PC-9 (cell line): ENCODE results near the gene RAI2. TPM values are rescaled to one million over a fixed set of nuclear protein-coding genes. Genes with fewer than 3 reads are reported as not detected.

Experiments
- Bru-seq: library from RNA; stranded (reverse); fragments of 400-500 nt; gene quantifications from one replicate; lab custom pipeline; 2021; lab: Mats Ljungman, UMichigan
- BruChase-seq, 2 experiments: library from RNA; stranded (reverse); fragments of 400-500 nt; gene quantifications; one replicate each; lab custom pipeline; 2021; lab: Mats Ljungman, UMichigan
- BruUV-seq: library from RNA; stranded (reverse); fragments of 400-500 nt; replicated peaks from 2 replicates; lab custom pipeline; 2021; lab: Mats Ljungman, UMichigan
- CTCF ChIA-PET: fragments of 300-600 bp; sonication (Branson Sonifier 250); formaldehyde crosslinking; loops from one replicate; lab custom pipeline; 2022; ENCODE audit warnings: antibody characterized with exemption; lab: Charles Lee
- POLR2A ChIA-PET: fragments of 300-600 bp; sonication (Branson Sonifier 250); formaldehyde crosslinking; loops from one replicate; lab custom pipeline; 2022; ENCODE audit warnings: antibody characterized with exemption; ENCODE audit not compliant: unreplicated experiment; lab: Charles Lee
- DNase-seq, 2 experiments: peaks; one replicate each; pipeline versions ENCODE4 v3.0.0 to v3.0.0-alpha.2; 2015 to 2022; ENCODE audit warnings: mixed read lengths in 1 of 2
- H2AFZ ChIP-seq: fragments of 200-600 bp; sonication (generic); 2 replicates; pipeline ENCODE4 v1.8.1; 2017; ENCODE audit warnings: antibody characterized with exemption
- H3F3A ChIP-seq: fragments of 200-600 bp; sonication (generic); 2 replicates; pipeline ENCODE4 v1.8.1; 2017; ENCODE audit warnings: antibody characterized with exemption, mild to moderate bottlenecking, low read depth; ENCODE audit not compliant: insufficient read depth
- H3K27ac ChIP-seq: fragments of 200-600 bp; sonication (generic); 2 replicates; pipeline ENCODE4 v1.6.1; 2016; ENCODE audit warnings: mixed run types
- H3K27me3 ChIP-seq: fragments of 200-600 bp; sonication (generic); 2 replicates; pipeline ENCODE4 v1.6.1; 2016; ENCODE audit warnings: low read depth, mixed run types; ENCODE audit not compliant: insufficient read depth
- H3K36me3 ChIP-seq: fragments of 200-600 bp; sonication (generic); 2 replicates; pipeline ENCODE4 v1.6.1; 2016; ENCODE audit warnings: low read depth, mixed run types
- H3K4me1 ChIP-seq: fragments of 200-600 bp; sonication (generic); replicated peaks from 2 replicates; pipeline ENCODE4 v1.6.1; 2016; ENCODE audit warnings: mixed run types; ENCODE audit not compliant: insufficient read depth
- H3K4me2 ChIP-seq: fragments of 200-600 bp; sonication (generic); 2 replicates; pipeline ENCODE4 v1.6.1; 2017; ENCODE audit warnings: mixed run types
- H3K4me3 ChIP-seq: fragments of 200-600 bp; sonication (generic); 2 replicates; pipeline ENCODE4 v1.6.1; 2016; ENCODE audit warnings: mixed run types
- H3K79me2 ChIP-seq: fragments of 200-600 bp; sonication (generic); 2 replicates; pipeline ENCODE4 v1.6.1; 2017; ENCODE audit warnings: low read depth, mixed run types
- H3K9me2 ChIP-seq: fragments of 200-600 bp; sonication (generic); 2 replicates; pipeline ENCODE4 v1.8.1; 2017; ENCODE audit warnings: mild to moderate bottlenecking; ENCODE audit not compliant: insufficient read depth
- H3K9me3 ChIP-seq: fragments of 200-600 bp; sonication (generic); 2 replicates; pipeline ENCODE4 v1.8.1; 2016; ENCODE audit warnings: low read depth; ENCODE audit not compliant: insufficient read depth
- H4K20me1 ChIP-seq: fragments of 200-600 bp; sonication (generic); 2 replicates; pipeline ENCODE4 v1.8.1; 2017; ENCODE audit not compliant: insufficient read depth
- CTCF ChIP-seq: fragments of 200-600 bp; sonication (generic); conservative IDR thresholded peaks from 2 replicates; pipeline ENCODE4 v1.6.1; 2017; ENCODE audit warnings: mixed run types, antibody characterized with exemption, mild to moderate bottlenecking, moderate library complexity
- EZH2 ChIP-seq: fragments of 200-600 bp; sonication (generic); IDR thresholded peaks from 2 replicates; pipeline ENCODE4 v1.8.0; 2017; ENCODE audit warnings: antibody characterized with exemption, low read depth
- intact Hi-C: fragments of 100-400 bp; cut with micrococcal nuclease; formaldehyde crosslinking; loops from one replicate; pipeline ENCODE4 v1.10.0; 2022; ENCODE audit not compliant: unreplicated experiment
- long read RNA-seq: library from polyadenylated mRNA; stranded (forward); transcript quantifications from one replicate; pipeline ENCODE4 v2.0.0, GENCODE V29; 2022
- total RNA-seq: library from RNA; stranded (reverse); gene quantifications from 2 replicates; pipeline ENCODE4 v1.2.3, GENCODE V29; 2021

The RAI2 gene
- total RNA-seq (not detected in 2 replicates), Bru-seq, nascent RNA (percentile 3 among the genes with signal in this experiment), BruChase-seq, experiment 1, labeled RNA remaining after a 2-hour chase (percentile 3 among the genes with signal in this experiment), BruChase-seq, experiment 2, labeled RNA remaining after a 6-hour chase (not detected)
- long read RNA-seq, result 0 reads

- Histone ChIP-seq H3K27ac (no peak within 1 kb of the TSS), H3K27me3 (peaks cover 4% of the 10 kb centered on the region; the same call in 1 of the 2 replicates), H2AFZ (no peak within 1 kb of the TSS), H4K20me1 (no peaks in the 10 kb centered on the region), H3K4me1 (no peaks in the 10 kb centered on the region), H3K9me2 (no peaks in the 10 kb centered on the region), H3K4me2 (no peak within 1 kb of the TSS), H3K9me3 (no peaks in the 10 kb centered on the region), H3K79me2 (no peaks in the 10 kb centered on the region), H3F3A (no peaks in the 10 kb centered on the region), H3K36me3 (no peaks in the 10 kb centered on the region), H3K4me3 (no peak within 1 kb of the TSS)
- DNase-seq, result no peak
- intact Hi-C loops, result no loop called here
- BruUV-seq, result no TSS peak
- ChIA-PET CTCF (no interaction called here), POLR2A (no interaction called here)
- TF ChIP-seq EZH2, result no peak
- TF ChIP-seq CTCF, result no peak
These were observed at the start of gene RAI2 for GRCh38 chrX:17860811-17861488. TSS of gene RAI2 (minus strand) at chrX:17861298. CDS start at chrX:17802010, 59,288 bp downstream.

GRCh38 chrX:17888421-17888820 is 27.3 kb upstream of the RAI2 start:
- H3K9me3 ChIP-seq, result no peaks in the 10 kb centered on the region
- no peaks in the 10 kb centered on the region for H3K4me1 ChIP-seq
- H4K20me1 ChIP-seq, result no peaks in the 10 kb centered on the region
- no peak for TF ChIP-seq EZH2
- peak; percentile 37; the same call in 1 of the 2 replicates for TF ChIP-seq CTCF
- ChIA-PET POLR2A (no interaction called here), CTCF (no interaction called here)
- no peaks in the 10 kb centered on the region for H3K79me2 ChIP-seq
- no peak overlapping the region for H3K27ac ChIP-seq
- peaks cover 9% of the 10 kb centered on the region for H3K27me3 ChIP-seq
- H3K36me3 ChIP-seq, result no peaks in the 10 kb centered on the region
- H3K4me3 ChIP-seq, result no peak overlapping the region
- H3F3A ChIP-seq, result no peaks in the 10 kb centered on the region
- intact Hi-C loops, result no loop called here
- H3K4me2 ChIP-seq, result no peak overlapping the region
- DNase-seq, result no peak
- H3K9me2 ChIP-seq, result no peaks in the 10 kb centered on the region
- BruUV-seq, result no TSS peak
- H2AFZ ChIP-seq, result no peak overlapping the region

- Histone ChIP-seq H3K4me2 (no peak overlapping the region), H3F3A (no peaks in the 10 kb centered on the region), H3K79me2 (no peaks in the 10 kb centered on the region), H4K20me1 (no peaks in the 10 kb centered on the region), H3K4me1 (no peaks in the 10 kb centered on the region), H2AFZ (no peak overlapping the region), H3K27me3 (peaks cover 26% of the 10 kb centered on the region), H3K36me3 (no peaks in the 10 kb centered on the region), H3K4me3 (no peak overlapping the region), H3K27ac (no peak overlapping the region), H3K9me3 (no peaks in the 10 kb centered on the region), H3K9me2 (no peaks in the 10 kb centered on the region)
- intact Hi-C loops, result no loop called here
- no peak for DNase-seq
- POLR2A ChIA-PET, result no interaction called here
- BruUV-seq, result no TSS peak
- TF ChIP-seq EZH2 (no peak), CTCF (no peak)
- CTCF ChIA-PET, result no interaction called here
These were observed 21.6 kb upstream of the RAI2 start for GRCh38 chrX:17882680-17883079.
